Stimulated activated CD4-positive, alpha-beta T cell treated with anti-CD3 and anti-CD28 coated beads, Interleukin-1b, Interleukin-23, amount 100 ng/mL, for 4 hours (primary cell): Measurements from ENCODE around the gene PTPRF.
"Not testable (repeated sequence)": the region's sequence is repeated elsewhere in the genome, so short reads cannot be mapped to it uniquely, and the experiment has no call there.

Experiments used
- DNase-seq, 2 donors: peaks; one replicate each; pipeline ENCODE4 v3.0.0-alpha.2; 2020; ENCODE audit warnings: low read depth in 2 of 2

The PTPRF gene

DNA sequence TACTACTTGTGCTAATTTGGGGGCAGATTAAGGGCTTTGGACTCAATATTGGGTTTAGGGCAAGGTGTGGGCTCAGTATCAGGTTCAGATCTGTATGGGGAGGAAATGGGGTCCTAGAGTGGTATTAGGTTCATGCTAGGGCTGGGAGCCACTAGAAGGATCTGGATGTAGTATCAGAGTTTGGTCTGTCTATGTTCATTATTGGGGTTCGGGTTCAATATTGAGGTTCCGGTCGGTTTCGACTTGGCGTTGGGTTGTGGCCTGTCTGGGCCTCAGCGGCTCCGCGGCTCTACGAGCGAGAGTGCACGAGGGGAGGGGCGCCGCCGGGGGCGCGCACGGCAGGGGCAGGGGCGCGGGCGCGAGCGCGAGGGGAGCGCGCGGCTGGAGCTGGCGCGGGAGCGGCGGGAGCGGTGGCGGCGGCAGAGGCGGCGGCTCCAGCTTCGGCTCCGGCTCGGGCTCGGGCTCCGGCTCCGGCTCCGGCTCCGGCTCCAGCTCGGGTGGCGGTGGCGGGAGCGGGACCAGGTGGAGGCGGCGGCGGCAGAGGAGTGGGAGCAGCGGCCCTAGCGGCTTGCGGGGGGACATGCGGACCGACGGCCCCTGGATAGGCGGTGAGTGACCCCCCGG lies at the start of gene PTPRF:
PTPRF (plus strand) TSS at position 401 of the 624 bp plus-strand sequence. CDS start 14,193 bp downstream, outside the sequence.
- peak in 1 of 2 donors; percentile 14 for DNase-seq

DNA sequence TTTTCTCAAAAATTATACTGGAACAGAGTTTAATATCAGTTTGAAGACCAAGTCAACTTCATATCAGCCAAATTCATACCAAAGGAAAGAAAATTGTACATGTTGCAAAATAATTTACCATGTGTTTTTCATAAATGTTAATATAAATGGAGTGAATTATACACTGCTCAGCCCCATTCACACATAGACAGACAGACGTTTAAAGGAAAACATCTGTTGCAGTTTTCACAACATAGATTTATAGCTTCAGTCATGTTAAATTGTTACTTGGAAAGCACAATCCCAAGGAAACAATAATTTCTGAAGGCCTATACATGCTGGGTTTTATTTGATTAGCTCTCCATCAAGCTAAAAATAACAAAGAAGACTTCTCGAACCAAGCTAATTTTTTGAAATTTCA lies 49.2 kb upstream of the PTPRF start:
- DNase-seq, result no peak

DNA sequence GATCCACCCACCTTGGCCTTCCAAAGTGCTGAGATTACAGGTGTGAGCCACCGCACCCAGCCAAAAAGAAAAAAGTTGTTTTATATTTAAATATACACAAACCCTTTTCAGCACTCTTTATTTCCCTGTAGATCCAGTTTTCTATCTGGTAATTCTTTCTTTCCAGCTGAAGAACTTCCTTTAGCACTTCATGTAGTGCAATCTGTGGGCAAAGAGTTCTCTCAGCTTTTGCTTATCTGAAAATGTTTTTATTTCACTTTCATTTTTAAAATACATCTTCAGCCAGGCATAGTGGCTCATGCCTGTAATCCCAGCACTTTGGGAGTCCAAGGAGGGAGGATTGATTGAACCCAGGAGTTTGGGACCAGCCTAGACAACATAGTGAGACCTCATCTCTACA lies 48.5 kb upstream of the PTPRF start:
- no peak for DNase-seq

DNA sequence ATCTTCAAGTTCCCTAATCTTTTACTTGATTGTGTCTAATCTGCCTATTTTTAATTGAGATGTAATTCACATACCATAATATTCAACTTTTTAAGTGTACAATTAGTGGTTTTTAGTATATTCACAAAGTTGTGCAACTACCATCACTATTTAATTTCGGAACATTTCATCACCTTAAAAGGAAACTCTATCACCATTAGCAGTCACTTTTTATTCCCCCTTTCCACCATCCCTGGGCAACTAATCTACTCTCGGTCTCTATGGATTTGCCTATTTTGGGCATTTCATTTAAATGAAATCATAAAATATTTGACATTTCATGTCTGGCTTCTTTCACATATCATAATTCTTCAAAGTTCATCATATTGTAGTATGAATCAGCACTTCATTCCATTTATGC lies 46.3 kb upstream of the PTPRF start:
- no peak for DNase-seq

DNA sequence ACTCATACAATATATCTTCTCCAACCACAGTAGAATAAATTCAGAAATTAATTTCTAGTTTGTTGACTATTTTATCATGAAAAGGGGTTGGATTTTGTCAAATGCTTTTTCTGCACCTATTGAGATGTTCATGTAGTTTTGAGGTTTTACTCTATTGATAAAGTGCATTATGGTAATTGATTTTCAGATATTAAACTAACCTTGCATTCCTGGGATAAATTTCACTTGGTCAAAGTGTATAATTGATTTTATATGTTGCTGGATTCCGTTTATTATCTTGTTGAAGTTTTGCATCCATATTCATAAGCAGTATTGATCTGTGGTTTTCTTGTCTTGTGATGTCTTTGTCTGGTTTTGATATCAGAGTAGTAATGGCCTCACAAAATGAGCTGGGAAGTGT lies 42.5 kb upstream of the PTPRF start:
- no peak for DNase-seq

DNA sequence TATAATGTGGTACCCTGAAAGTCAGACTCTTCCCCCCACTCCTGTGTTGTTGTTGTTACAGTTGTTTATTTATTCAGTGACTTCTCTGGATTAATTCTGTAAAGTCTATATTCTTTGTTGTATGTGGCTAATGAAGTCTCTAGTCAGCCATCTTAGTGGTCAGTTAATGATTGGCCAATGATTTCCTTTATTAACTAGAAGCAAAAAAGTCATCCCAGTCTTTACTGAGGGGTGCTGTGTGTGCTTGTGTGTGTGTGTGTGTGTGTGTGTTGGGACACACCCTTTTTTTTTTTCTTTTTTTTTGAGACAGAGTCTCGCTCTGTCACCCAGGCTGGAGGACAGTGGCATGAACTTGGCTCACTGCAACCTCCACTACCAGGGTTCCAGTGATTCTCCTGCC lies 39.6 kb upstream of the PTPRF start:
- DNase-seq, result no peak

DNA sequence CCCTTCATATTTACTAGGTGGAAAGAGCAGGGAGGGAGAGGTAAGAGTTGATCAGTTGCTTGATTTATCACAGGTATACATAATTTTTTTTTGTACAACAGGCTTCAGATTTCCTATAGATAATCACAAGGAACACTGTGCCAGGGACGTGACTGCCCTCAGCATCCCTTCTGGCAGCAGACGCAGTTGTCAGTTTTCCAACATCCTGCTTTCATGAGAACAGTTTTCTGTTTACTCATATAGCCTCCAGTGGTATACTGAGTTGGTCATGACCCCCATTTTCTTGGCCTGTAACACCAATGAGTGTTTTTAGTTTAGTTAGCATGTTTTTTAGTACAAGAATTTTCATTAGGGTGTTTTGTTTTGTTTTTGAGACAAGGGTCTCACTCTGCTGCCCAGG lies 37.9 kb upstream of the PTPRF start:
- no peak for DNase-seq

DNA sequence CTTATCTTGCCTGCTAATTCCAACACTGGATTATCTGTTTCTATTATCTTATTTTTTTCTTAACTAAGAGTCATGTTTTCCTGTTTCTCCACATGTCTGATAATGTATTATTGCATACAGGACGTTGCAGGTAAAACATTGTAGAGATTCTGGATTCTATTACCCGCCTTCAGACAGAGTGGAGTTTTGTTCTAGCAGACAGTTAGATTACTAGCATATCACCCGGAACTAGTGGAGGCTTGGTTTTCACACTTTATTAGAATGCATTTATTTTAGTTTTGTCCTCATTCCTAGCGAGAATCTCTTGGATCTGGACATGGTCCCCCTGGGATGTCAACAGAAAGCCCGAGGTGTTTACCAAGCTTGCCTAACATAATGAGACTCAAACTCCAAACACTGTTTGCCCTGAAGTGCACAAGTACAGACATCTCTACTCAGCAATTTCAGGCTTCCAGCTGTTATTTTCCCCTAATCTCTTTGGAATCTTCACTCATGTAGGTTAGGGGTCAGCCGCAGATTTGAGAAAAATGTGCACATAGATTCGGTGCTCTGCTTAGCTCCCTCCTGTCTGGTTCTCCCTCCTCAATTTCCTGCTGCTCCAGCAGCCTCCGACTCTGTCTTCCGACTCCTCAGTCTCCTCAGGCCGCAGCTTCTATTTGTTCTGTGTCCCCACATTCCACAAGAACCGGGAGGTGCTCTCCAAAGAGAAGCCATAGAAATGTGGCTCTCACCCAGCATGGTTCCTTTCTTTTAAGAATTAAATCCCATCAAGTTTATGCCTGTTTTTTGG lies 36.8 kb upstream of the PTPRF start:
- DNase-seq, result no peak

DNA sequence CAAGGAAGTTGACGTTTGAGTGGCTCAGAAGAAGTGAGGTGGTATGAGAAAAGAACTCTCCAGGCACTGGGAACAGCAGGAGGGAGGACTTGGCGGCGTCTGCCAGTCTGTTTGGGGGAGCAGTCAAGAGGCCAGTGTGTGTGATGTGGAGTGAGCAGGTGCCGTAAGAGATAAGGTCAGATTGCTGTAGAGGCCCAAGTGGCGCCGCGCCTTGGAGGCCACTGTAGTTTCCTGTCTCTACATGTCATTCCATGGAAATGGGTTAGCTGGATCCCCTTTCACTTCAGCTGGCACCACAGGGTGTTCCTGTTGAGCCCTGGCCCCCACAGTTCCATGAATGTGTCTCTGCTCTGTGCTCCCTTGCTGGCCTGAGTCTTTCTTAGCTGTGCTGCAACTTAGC lies 35.5 kb upstream of the PTPRF start:
- DNase-seq, result no peak

DNA sequence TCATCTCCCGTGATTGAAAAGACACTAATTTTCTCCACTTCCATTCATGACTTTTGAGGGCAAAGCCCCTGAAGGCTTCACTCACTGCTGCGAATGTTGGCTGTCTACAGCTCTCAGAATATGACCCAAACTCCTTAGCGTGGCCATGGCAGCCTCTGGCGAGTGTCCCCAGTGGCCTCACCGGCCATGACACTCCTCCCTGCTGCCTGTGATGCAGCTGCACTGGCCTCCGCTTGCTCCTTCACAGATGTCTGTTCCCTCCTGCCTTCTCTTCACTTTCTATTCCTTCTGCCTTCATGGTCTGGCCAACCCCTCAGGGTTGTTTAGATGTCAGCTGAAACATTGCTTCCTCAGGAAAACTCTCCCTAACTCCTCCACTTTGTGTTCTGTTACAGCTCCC lies 30.8 kb upstream of the PTPRF start:
- DNase-seq, result no peak

DNA sequence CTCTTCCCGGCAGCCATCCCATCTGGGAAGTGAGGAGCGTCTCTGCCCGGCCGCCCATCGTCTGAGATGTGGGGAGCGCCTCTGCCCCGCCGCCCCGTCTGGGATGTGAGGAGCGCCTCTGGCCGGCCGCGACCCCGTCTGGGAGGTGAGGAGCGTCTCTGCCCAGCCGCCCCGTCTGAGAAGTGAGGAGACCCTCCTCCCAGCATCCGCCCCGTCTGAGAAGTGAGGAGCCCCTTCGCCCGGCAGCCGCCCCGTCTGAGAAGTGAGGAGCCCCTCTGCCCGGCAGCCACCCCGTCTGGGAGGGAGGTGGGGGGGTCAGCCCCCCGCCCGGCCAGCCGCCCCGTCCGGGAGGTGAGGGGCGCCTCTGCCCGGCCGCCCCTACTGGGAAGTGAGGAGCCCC lies 28.9 kb upstream of the PTPRF start:
- not testable (repeated sequence) for DNase-seq

DNA sequence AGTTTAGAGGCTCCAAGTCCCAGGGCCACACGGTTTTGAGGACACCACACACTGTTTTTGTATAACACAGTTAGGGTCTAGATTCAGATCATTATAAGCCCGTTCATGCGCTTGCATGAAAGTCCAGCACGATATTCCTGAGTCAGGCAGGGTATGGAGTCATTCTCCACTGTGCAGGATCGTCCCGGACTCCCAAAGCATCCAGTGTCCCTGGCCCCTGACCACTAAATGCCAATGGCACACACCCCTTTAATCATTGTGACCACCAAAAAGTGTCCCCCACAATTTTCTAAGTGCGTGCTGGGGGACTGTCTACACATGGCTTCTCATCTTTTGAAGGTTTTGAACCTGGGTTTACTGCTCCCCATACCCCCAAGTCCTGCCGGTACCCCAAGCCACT lies 27.1 kb upstream of the PTPRF start:
- no peak for DNase-seq

DNA sequence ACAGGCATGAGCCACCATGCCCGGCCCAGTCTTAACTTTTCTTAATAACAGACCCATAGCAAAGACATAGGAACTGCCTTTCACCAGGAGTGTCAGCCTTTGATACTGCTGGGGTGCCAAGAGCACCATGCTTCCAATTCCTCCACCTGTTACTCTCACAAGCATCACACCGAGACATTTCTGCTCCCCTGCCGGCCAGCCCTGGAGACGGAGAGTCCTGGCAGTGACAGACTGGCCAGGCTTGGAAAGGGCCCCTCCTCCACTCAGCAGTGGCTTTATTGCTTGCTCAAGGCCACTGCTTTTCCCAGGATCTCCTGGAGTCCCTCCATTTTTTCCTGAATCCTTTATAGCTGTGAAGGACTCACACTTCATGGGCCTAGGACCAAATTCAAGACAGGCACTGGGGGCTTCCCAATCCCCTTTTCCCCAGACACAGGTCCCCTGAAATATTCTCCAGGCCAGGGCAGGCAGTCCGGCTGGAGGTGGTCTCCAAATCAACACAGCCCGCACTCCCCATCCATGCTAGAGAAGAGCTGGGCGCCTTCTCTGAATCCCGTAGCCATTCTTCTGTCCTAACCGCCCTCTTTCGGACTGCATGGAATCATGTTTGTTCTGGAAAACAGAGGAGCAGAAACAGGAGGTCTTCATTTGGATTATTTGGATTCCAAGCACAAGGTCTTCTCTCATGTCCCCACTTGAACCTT lies 25.5 kb upstream of the PTPRF start:
- DNase-seq, result no peak

DNA sequence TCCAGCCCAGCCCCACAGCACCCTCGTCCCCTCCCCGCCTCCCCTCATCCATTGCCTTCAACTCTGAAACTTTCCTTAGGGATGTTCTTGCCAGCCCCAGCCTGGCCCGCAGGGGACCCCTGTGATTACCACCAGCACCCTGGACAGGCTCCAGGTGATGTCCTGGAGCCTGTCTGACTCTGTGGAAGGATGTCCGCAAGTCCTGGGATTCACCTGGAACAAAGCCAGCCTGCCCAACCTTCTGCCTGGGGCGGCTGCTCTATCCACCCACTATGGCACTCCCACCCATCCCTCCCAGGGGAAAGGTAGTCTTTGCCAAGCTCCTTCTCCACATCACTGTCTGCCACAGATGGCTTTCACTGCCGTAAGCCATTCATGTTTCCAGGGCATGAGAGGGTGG lies 24.4 kb upstream of the PTPRF start:
- no peak for DNase-seq

DNA sequence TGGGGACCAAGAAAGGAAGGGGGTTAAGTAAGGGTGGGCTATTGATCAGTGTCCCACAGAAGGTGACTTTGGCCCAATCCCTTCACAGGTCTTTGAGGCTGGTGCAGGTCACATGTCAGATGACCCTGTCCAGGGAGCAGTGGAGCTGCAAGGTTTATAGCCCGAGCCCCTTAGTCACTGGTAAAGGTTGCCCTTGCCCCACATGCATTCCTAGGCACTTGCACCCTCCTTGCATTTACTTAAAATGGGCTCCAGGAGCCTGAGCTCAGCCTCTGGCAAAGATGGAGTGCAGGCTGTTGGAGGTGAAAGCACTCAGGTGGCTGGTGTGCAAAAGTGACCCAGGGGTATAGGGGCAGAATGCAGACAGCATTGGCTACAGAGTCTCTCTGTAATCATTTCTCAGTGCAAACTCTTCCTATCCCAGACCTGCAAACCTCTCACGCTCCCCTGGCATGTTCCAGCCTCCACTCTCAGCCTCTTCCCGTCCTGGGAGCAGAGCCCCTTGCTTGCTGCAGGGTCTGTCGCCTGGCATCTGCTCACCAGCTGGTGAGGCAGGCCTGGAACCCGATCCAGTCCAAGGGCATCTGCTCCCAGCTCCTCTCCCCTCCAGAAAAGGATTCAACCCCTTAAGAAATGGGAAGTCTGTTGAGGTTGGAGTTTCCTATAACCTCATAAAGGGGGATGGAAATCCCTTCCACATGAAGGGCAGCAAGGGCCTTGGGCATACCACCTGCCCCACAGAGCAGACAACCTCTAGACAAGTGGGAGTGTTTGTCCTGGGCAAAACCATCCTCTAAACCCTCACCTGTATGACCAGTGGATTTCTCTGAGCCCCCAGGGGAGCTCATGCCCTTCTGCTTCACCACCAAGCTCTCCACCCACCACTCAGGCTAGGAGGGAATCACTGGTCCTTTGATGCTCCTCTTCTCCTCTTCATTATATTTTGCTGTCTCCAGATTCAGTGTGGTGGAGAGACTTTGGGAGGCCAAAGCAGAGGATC lies 23.1 kb upstream of the PTPRF start:
- DNase-seq, result no peak

DNA sequence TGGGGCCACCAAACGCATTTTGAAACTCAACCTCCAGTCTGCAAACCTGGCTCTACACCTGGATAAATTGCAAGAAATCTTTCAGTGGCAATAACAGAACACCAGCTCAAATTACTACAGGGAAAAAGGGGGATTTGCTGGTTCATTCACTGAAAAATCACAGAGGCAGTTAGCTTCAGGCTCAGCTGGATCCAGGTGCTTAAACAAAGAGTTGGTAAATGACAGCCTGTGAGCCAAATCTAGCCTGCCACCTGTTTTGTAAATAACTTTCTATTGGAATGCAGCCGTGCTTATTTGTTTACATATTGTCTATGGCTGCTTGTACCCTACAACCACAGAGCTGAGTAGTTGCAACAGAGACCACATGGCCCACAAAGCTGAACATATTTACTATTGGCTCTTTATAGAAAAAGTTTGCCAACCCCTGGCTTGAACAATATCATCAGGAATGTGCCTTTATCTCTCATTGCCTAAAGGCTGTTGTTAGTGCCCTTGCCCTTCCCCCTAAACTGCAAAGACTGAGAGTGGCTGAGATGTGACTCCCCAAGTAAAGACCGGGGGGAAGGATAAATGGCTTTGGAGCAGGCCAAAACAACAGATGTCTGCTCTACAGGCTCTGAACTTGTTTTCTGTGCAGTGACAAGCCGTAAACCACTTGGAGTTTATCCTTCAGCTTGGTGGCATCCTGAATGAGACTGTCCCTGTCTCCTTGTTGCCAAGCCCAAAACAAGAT lies 21.5 kb upstream of the PTPRF start:
- no peak for DNase-seq

DNA sequence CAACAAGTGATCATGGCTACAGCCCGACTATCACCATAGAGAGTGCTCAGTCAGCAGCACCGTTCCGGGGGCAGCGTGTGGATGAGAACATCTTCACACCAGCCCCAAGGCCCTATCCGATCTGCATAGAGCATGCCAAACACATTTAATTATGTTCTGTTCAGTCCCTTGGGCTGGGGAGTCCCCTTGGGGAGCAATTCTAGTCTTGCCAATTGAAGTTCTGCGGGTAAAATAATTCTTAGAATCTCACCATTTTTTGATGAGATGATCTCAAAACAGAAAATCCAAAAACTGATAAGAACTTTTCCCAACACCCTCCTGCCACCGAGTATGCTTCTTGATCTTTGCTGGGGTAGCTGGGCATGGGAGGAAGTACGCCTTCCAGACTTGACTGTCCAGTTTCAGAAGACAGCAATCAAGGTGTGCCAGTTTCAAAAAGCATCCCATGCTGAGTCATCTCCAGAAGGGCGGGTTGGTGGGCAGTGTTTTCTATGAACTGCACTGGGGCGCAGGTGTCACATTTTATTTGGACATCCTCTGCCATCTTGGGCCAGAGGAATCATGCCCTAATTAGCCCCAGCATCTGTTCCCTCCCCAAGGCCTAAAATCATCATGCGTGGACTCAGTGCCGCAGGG lies 20.8 kb upstream of the PTPRF start:
- no peak for DNase-seq

DNA sequence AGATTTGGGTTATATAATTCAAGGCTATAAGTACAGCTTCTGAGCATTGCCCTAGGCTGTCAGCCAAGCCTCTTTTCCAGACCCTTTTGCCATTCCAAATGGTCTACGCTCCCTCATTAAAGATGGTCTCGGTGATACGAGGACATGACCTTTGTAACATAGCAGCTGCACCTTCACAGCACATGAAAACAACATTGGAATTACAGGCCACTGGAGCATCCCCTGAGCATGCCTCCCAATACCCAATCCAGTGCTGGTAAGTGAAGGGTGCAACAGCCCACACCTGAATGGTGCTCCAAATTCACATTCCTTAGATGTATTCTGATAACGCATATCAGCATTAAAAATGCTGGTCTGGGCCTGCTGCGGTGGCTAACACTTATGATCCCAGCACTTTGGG lies 20.1 kb upstream of the PTPRF start:
- DNase-seq, result no peak

DNA sequence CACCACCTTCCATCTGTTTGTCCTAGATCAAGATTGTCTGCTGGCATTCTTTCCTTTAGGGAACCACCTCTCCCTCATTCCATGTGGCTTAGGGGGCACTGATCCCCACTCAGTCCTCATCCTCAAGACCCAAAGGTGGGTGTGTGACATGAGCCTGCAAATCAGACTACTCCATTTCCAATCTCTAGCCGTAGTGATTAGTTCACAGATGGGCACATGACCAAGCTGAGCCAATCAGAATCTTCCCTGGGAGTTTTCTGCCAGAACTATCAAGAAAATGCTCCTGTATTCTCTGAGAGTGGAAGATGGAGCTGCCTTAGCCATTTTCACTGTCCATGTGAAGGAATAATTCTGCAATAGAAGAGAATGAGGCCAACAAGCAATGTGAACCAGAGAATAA lies 19.3 kb upstream of the PTPRF start:
- DNase-seq, result no peak

DNA sequence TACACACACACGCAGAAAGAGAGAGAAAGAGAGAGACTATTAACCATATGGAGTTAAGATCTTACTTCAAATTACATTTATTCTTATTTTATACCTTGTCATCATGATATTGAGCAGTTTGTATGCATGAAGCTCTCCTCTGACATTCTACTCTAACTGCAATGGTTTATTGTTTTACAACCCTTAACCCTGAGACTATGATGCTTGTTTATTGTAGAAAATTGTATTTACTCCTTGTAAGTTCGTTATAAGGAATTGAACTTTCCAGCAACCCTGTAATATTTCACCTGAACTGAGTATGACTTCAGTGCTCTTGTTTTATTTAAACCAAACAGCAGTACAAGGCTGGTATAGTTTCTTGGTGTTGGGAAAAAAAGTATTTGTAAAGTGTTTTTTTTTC lies 18.6 kb upstream of the PTPRF start:
- no peak for DNase-seq

DNA sequence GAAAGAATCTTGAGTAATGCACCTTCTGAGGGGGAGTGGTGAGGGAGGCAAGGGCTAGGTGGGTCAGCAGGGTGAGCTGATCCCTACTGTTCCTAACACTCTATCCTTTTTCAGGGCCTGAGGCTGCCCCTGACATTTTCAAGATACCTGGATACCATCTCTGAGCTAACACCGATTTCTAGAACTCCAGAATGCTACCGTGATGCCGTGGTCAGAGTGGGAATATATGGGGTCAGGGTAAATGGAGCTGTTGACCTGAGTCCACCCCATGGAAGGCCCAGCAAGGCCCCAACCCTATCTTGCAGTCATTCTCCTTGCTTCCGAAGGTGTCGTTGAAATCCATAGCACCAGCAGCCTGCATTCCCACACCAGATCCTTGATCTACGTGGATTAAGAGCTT lies 18.0 kb upstream of the PTPRF start:
- DNase-seq, result no peak
